SK-N-SH treated with all-trans-retinoic acid at 6 μM for 48 hours (cell line): Measurements from ENCODE around the gene ZNF100.

Experiments
- ZFP30 ChIP-seq: fragments of 450-650 bp; formaldehyde crosslinking; IDR thresholded peaks from 2 replicates; pipeline ENCODE4 v1.5.0; 2022; ENCODE audit warnings: mild to moderate bottlenecking, moderate library complexity
- TF ChIP-seq, protein P1 (sequence below): fragments of 250-450 bp; sonication (Bioruptor Pico); IDR thresholded peaks from 2 replicates; pipeline ENCODE4 v1.8.0; 2020; ENCODE audit warnings: mild to moderate bottlenecking, moderate library complexity, borderline replicate concordance
- TF ChIP-seq, protein P2 (sequence below): fragments of 250-450 bp; sonication (Bioruptor Pico); IDR thresholded peaks from 2 replicates; pipeline ENCODE4 v1.5.1; 2021; ENCODE audit warnings: mild to moderate bottlenecking, moderate library complexity

DNA sequence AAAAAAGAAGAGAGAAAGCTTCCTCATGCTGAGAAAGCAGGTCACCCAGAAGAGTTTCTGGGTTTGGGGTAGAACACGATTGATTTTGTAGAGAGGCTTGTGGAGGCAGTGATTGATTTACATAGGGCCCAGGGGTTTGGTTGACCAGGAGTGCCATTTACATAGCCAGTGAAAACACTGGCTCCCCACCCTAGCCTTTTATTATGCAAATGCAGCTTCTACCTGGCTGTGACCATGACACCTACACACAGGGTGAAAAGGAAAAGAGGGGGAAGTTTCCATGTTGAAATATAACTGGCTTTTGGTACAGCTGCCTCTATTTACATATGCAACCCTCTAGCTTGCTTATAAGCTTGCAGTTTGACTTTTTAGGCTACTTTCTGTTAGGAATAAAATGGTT lies 62.0 kb downstream of the ZNF100 start:
- TF ChIP-seq, protein P1, sequence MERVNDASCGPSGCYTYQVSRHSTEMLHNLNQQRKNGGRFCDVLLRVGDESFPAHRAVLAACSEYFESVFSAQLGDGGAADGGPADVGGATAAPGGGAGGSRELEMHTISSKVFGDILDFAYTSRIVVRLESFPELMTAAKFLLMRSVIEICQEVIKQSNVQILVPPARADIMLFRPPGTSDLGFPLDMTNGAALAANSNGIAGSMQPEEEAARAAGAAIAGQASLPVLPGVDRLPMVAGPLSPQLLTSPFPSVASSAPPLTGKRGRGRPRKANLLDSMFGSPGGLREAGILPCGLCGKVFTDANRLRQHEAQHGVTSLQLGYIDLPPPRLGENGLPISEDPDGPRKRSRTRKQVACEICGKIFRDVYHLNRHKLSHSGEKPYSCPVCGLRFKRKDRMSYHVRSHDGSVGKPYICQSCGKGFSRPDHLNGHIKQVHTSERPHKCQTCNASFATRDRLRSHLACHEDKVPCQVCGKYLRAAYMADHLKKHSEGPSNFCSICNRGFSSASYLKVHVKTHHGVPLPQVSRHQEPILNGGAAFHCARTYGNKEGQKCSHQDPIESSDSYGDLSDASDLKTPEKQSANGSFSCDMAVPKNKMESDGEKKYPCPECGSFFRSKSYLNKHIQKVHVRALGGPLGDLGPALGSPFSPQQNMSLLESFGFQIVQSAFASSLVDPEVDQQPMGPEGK (CRISPR knock-in tag), result no peak
- no peak for TF ChIP-seq ZFP30 (CRISPR knock-in tag)
- TF ChIP-seq, protein P2, sequence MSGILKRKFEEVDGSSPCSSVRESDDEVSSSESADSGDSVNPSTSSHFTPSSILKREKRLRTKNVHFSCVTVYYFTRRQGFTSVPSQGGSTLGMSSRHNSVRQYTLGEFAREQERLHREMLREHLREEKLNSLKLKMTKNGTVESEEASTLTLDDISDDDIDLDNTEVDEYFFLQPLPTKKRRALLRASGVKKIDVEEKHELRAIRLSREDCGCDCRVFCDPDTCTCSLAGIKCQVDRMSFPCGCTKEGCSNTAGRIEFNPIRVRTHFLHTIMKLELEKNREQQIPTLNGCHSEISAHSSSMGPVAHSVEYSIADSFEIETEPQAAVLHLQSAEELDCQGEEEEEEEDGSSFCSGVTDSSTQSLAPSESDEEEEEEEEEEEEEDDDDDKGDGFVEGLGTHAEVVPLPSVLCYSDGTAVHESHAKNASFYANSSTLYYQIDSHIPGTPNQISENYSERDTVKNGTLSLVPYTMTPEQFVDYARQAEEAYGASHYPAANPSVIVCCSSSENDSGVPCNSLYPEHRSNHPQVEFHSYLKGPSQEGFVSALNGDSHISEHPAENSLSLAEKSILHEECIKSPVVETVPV (CRISPR knock-in tag), result no peak
